Suprapubic skin (tissue), 4 donors: Measurements from ENCODE around the gene VPS13C. TPM values are rescaled to one million over a fixed set of nuclear protein-coding genes. Genes with fewer than 3 reads are reported as not detected.

Source experiments
- DNase-seq, 2 donors: peaks; one replicate each; pipeline ENCODE4 v3.0.0-alpha.2; 2019; ENCODE audit warnings: low spot score in 2 of 2
- H3K27ac ChIP-seq: fragments of 200-600 bp; sonication (generic); one replicate; pipeline ENCODE4 v1.5.1; 2019
- H3K27me3 ChIP-seq: fragments of 200-600 bp; sonication (generic); one replicate; pipeline ENCODE4 v1.5.1; 2019
- H3K36me3 ChIP-seq: fragments of 200-600 bp; sonication (generic); one replicate; pipeline ENCODE4 v1.5.1; 2019
- H3K4me1 ChIP-seq: fragments of 200-600 bp; sonication (generic); one replicate; pipeline ENCODE4 v1.5.1; 2019
- H3K4me3 ChIP-seq: fragments of 200-600 bp; sonication (generic); one replicate; pipeline ENCODE4 v1.5.1; 2019; ENCODE audit warnings: mild to moderate bottlenecking
- H3K9me3 ChIP-seq: fragments of 200-600 bp; sonication (generic); one replicate; pipeline ENCODE4 v1.5.1; 2019
- EP300 ChIP-seq: sonication (generic); formaldehyde crosslinking; IDR thresholded peaks from one replicate; pipeline ENCODE4 v1.6.1; 2017; ENCODE audit warnings: antibody characterized with exemption
- POLR2A ChIP-seq, 2 donors: fragments of 450-650 bp; IDR thresholded peaks; one replicate each; pipeline ENCODE4 v1.6.1; 2017; ENCODE audit warnings: antibody characterized with exemption in 2 of 2, mild to moderate bottlenecking in 2 of 2, moderate library complexity in 2 of 2
- POLR2AphosphoS5 ChIP-seq, 3 donors: sonication (generic); formaldehyde crosslinking; IDR thresholded peaks; one replicate each; pipeline ENCODE4 v1.6.1; 2017; ENCODE audit warnings: antibody characterized with exemption in 3 of 3
- WGBS: methylation state at CpG from one replicate; pipeline ENCODE4 v1.1.5; 2018; 5-methylcytosine and 5-hydroxymethylcytosine counted together
- total RNA-seq, 4 donors: library from RNA; depleted of rRNA; stranded (reverse); fragments of >200 nt; gene quantifications; one replicate each; pipeline ENCODE4 v1.1.0, GENCODE V29; 2016
- TF ChIP-seq, protein P1 (sequence below), 2 donors: fragments of 200-600 bp in 1 of 2; fragments of 450-650 bp in 1 of 2; sonication (generic) in 1 of 2; IDR thresholded peaks; one replicate each; pipeline ENCODE4 v1.5.1; 2016 to 2019; ENCODE audit warnings: antibody characterized with exemption in 2 of 2, mild to moderate bottlenecking in 1 of 2, moderate library complexity in 1 of 2

The VPS13C gene
- total RNA-seq, 4 donors from 2014 or later, result 30.4 to 74.3 (median 42.8) TPM

DNA sequence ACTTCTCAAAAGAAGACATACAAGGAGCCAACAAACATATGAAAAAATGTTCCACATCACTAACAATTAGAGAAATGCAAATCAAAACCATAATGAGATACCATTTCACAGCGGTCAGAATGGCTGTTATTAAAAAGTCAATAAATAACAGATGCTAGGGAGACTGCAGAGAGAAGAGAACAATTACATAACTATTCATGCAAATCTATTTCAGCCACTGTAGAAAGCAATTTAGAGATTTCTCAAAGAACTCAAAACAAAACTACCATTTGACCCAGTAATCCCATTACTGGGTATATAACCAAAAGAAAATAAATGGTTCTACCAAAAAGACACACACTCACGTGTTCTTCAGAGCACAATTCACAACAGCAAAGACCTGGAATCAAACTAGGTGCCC lies 116.3 kb downstream of the VPS13C start:
- Histone ChIP-seq H3K4me1 (no peaks in the 10 kb centered on the region), H3K4me3 (no peak overlapping the region), H3K27ac (no peak overlapping the region), H3K36me3 (peaks cover 38% of the 10 kb centered on the region), H3K9me3 (no peaks in the 10 kb centered on the region), H3K27me3 (no peaks in the 10 kb centered on the region)
- DNase-seq, result no peak
- WGBS, result 93% methylated on average over 2 of the region's 2 CpGs
- TF ChIP-seq EP300, result no peak
- TF ChIP-seq, protein P1, sequence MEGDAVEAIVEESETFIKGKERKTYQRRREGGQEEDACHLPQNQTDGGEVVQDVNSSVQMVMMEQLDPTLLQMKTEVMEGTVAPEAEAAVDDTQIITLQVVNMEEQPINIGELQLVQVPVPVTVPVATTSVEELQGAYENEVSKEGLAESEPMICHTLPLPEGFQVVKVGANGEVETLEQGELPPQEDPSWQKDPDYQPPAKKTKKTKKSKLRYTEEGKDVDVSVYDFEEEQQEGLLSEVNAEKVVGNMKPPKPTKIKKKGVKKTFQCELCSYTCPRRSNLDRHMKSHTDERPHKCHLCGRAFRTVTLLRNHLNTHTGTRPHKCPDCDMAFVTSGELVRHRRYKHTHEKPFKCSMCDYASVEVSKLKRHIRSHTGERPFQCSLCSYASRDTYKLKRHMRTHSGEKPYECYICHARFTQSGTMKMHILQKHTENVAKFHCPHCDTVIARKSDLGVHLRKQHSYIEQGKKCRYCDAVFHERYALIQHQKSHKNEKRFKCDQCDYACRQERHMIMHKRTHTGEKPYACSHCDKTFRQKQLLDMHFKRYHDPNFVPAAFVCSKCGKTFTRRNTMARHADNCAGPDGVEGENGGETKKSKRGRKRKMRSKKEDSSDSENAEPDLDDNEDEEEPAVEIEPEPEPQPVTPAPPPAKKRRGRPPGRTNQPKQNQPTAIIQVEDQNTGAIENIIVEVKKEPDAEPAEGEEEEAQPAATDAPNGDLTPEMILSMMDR (IDR thresholded peaks at IDR 0.05), result no peak
- TF ChIP-seq POLR2A (IDR thresholded peaks at IDR 0.05), result no peak
- TF ChIP-seq POLR2AphosphoS5 (IDR thresholded peaks at IDR 0.05), result no peak

DNA sequence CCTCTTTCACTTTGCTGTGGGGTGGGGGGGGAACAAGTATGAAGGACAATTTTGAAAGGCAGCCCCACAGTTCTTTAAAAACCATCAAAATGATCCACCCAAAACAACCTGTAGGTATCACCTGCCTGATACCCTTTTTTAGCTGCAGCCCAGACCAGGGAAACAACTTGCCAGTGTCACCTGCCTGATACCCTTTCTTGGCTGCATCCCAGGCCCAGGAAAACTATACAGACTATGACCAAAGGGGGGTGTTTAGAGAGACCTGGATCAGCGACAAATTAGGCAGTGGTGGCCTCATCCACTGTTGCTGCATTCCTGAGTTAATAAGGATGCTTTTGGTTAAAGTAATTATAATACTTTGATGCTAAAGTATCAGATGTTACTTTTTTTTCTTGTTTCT lies 122.0 kb downstream of the VPS13C start:
- Histone ChIP-seq H3K4me3 (no peak overlapping the region), H3K4me1 (no peaks in the 10 kb centered on the region), H3K27me3 (no peaks in the 10 kb centered on the region), H3K36me3 (peaks cover 2% of the 10 kb centered on the region), H3K27ac (no peak overlapping the region), H3K9me3 (no peaks in the 10 kb centered on the region)
- no peak for DNase-seq
- 100% methylated on average over 1 of the region's 1 CpG for WGBS
- TF ChIP-seq, protein P1 (IDR thresholded peaks at IDR 0.05), result no peak
- no peak for TF ChIP-seq EP300
- TF ChIP-seq POLR2A (IDR thresholded peaks at IDR 0.05), result no peak
- no peak for TF ChIP-seq POLR2AphosphoS5 (IDR thresholded peaks at IDR 0.05)

DNA sequence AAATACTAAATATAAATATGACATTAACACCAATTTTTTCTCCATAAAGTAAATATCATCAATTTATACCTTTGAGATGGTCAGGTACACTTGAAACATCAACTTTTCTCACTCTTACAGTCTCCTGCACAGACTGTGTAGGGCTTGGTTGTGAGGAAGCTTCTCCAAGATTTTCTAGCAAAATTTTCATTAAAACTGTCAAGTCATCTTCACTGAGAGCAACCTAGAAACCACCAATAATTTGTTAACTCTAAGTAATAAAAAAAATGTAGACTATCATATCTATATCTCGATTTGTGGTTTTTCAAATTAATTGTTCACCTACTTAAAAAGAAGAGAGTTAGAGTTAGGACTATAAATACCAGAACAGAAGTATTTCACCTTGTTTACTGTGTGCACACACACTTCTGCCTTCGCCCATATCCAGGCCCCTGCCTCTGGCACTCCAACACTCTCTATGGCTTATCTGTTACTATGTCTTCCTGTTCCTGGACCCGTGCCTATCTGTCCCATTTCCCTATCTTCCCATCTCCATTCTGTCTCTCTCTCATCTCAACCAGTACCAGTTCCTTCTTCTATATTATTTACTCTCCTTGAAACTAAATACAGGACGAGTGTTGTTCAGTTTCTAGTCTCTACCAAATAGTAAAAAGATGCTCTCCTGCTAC lies 123.6 kb downstream of the VPS13C start:
- DNase-seq, result no peak
- TF ChIP-seq POLR2A (IDR thresholded peaks at IDR 0.05) (no peak), POLR2AphosphoS5 (IDR thresholded peaks at IDR 0.05) (no peak), EP300 (no peak)
- TF ChIP-seq, protein P1 (IDR thresholded peaks at IDR 0.05), result no peak
- Histone ChIP-seq H3K4me3 (no peak overlapping the region), H3K27me3 (no peaks in the 10 kb centered on the region), H3K9me3 (no peaks in the 10 kb centered on the region), H3K36me3 (peaks cover 8% of the 10 kb centered on the region), H3K4me1 (no peaks in the 10 kb centered on the region), H3K27ac (no peak overlapping the region)
- 65% methylated on average over 4 of the region's 4 CpGs for WGBS

DNA sequence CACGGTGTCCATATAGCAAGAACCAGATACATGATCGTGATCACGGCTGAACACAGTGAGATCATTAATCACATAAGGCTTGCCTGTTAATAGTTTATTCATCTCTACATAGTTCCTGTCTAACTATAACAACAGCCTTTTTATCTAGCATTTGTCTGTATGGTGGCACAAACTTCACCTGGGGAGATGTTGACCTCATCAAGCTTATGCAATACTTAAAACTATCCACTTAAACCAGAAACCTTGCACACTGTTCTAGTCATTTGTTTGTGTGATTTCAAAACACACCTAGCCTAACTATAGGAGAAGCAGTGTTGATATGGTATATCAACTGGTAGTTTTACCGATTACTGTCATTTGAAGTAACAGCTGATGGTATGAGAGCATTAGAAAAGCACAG lies 124.8 kb downstream of the VPS13C start:
- Histone ChIP-seq H3K4me3 (no peak overlapping the region), H3K27ac (no peak overlapping the region), H3K4me1 (no peaks in the 10 kb centered on the region), H3K36me3 (peaks cover 13% of the 10 kb centered on the region), H3K27me3 (no peaks in the 10 kb centered on the region), H3K9me3 (no peaks in the 10 kb centered on the region)
- TF ChIP-seq EP300 (no peak), POLR2A (IDR thresholded peaks at IDR 0.05) (no peak), POLR2AphosphoS5 (IDR thresholded peaks at IDR 0.05) (no peak)
- TF ChIP-seq, protein P1 (IDR thresholded peaks at IDR 0.05), result no peak
- no peak for DNase-seq
- 96% methylated on average over 4 of the region's 4 CpGs for WGBS

DNA sequence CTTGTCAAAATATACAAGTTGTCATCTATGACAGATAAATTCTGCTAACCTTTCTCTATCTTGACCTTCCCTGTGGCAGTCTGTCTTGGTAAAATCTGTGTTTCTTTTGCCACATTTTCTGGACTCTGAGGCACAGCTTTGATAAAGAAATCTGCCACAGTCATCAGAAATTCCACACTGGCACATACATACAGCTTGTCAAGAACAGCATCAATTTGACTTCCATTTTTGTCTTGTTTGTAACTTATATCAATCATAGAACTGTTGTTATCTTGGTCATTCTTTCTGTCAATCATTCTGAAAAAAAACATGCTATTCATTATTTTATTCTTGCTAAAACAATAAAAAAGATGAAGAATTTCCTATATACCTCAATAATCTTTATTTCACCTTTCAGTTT lies 130.8 kb downstream of the VPS13C start:
- Histone ChIP-seq H3K4me1 (no peaks in the 10 kb centered on the region), H3K27me3 (no peaks in the 10 kb centered on the region), H3K9me3 (no peaks in the 10 kb centered on the region), H3K36me3 (peaks cover 51% of the 10 kb centered on the region), H3K27ac (no peak overlapping the region), H3K4me3 (no peak overlapping the region)
- TF ChIP-seq POLR2A (IDR thresholded peaks at IDR 0.05), result no peak
- DNase-seq, result no peak

DNA sequence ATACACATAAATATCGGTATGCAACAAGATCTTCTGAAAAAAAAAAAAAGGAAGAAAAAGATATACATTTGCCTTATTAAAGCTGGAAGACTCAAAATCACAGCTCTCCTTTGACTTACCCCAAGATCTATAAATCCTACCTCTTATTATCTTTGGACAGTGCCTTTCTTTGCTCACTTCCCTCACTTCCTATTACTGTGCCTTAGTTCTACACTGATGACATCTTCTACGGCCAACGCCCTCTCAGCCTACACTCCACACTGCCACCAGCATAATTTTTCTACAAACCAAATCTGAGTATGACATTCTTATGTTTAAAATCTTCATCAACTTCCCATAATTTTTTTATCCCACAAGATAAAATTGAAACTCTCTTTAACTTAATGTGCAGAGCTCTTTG lies 137.1 kb downstream of the VPS13C start:
- Histone ChIP-seq H3K36me3 (peaks cover 51% of the 10 kb centered on the region), H3K4me1 (no peaks in the 10 kb centered on the region), H3K27me3 (no peaks in the 10 kb centered on the region), H3K27ac (no peak overlapping the region), H3K9me3 (no peaks in the 10 kb centered on the region), H3K4me3 (no peak overlapping the region)
- 95% methylated on average over 3 of the region's 3 CpGs for WGBS
- DNase-seq, result no peak
- TF ChIP-seq POLR2AphosphoS5 (IDR thresholded peaks at IDR 0.05) (no peak), EP300 (no peak), POLR2A (IDR thresholded peaks at IDR 0.05) (no peak)
- TF ChIP-seq, protein P1 (IDR thresholded peaks at IDR 0.05), result no peak
